GM19397 (cell line): Measurements from ENCODE around the gene BEGAIN.

Source experiments
- ATAC-seq: cut with Tn5 transposase; IDR thresholded peaks from one replicate; pipeline ENCODE4 v1.9.1; 2021; ENCODE audit warnings: mild to moderate bottlenecking, moderate library complexity; ENCODE audit not compliant: unreplicated experiment

Gene BEGAIN

DNA sequence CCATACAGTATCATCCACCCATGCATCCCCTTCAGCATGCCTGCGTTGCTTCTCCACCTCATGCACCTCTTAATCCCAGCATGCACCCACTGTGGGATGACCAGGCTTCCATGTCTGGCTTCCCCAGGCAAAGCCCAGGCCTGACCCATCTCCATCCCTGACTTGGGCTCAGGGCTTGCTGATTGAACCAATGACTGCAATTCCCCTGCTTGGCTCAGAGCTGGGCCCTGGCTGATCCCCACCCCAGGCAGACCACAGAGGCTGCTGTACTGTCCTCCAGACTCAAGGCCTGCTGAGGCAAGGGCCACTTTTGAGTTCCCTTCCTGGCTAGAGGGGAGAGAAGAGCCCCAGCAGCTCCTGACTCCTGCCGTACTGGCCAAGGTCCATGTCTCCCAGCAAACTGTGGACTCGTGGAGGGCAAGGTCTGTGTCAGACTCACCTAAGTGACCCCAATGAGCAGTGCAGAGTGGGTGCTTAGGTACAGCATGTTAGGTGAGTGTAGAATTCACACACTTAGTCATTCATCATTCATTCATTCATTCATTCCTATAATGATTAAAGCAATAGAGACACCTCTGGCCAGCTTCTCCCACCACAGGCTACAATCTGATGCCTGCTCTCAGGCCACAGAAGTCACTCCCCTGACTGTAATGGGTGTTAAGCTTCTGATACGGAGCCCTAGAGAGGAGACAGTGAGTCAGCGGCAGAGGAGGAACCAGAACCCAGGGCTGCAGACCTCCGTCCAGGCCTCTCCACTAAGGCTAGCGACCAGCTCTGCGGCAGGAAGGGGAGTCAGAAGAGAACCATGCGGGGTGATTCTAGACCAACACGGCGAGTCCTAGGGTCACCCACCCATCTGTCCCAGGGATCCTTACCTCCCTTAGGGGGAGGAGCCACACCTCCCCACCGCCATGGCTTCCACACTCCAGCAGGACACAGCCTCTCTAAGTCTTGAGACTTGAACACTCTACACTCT lies 2.9 kb downstream of the BEGAIN start:
- ATAC-seq: no peak

DNA sequence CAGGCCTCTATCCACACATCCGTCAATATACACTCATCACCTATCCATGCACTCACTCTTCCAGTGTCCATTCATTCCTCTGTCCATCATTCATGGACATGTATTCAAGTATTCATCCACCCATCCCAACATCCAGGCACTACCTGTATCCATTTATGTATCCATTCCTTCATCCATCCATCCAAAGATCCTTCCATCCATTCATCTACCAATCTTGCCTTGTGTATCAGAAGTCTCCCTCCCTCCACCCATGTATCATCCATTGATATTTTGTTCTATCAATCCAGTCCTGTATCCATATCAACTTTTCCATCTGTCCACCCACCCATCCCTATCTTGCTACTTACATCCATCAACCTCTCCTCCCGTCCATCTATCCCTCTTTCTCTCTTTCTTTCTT lies 4.0 kb downstream of the BEGAIN start:
- ATAC-seq: no peak

DNA sequence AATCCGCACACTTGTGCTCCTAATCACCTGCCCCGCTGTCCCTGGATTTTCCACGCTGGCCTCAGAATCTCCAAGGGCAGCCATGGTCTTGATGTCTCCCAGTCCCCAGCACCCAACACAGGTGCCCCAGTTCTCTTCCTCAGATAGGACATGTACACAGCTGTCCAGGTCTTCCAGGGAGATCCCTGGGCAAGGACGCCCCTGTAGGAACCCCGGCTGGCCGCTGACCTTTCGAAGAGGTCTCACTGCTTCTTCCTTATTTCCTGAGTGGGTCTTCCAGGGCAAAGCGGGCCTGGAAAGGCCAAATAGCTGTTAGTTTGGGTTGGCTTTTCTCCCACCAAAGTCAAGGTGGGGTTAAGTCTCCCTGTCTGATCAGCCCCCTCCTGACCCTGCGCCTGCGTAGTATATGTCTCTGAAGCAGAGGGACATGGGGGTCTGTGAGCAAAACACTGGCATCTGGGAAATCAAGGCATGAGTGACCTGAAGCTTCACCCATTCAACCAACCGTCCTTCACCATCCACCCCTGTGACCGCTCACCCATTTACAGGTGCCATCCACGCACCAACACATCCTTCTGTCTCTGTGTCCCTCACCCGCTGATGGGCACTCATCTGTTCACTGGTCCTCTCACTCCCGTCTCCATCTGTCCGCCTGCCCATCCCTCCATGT lies 4.6 kb downstream of the BEGAIN start:
- no peak for ATAC-seq

DNA sequence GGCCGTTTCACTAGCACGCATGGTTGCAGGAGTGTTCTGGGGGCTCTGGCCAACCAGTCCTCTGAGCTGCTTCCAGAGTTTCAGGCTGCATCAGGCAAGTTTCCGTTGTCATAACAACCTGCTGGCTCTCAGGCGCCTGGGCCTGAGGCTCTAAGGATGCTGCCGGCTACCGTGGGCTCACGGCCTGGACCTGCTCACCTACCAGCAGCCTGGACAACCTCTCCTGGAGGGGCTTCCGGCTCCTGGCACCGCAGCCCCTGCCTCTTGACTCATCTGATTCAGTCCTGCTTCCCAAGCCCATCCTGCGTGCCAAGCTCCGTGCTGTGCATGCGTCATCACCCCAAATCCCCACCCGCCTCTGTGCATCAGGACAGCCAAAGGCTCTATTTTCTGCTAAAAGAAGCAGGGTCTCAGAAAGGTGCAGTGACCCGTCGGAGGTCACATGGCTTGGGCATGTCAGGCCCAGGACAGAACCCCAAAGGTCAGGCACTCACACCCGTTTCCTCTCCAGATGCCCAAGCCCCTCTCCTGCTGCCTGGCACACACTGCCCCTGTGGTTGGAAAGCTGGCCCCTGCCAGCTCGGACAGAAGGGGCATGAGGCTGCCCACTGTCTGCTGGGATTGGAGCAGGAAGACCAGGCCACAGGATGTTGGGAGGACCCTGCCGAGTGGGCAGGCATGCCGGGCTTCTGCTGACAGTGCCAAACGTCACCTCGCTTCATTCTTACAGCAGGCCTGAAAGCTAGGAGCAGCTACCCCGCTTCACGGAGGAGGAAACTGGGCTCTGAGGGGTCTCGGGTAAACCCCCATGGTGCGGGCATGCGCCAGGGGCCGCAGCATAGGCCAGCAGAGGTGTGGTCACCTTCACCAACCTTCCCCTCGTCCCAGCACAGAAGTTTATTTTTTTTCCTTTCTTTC lies 5.7 kb downstream of the BEGAIN start:
- no peak for ATAC-seq

DNA sequence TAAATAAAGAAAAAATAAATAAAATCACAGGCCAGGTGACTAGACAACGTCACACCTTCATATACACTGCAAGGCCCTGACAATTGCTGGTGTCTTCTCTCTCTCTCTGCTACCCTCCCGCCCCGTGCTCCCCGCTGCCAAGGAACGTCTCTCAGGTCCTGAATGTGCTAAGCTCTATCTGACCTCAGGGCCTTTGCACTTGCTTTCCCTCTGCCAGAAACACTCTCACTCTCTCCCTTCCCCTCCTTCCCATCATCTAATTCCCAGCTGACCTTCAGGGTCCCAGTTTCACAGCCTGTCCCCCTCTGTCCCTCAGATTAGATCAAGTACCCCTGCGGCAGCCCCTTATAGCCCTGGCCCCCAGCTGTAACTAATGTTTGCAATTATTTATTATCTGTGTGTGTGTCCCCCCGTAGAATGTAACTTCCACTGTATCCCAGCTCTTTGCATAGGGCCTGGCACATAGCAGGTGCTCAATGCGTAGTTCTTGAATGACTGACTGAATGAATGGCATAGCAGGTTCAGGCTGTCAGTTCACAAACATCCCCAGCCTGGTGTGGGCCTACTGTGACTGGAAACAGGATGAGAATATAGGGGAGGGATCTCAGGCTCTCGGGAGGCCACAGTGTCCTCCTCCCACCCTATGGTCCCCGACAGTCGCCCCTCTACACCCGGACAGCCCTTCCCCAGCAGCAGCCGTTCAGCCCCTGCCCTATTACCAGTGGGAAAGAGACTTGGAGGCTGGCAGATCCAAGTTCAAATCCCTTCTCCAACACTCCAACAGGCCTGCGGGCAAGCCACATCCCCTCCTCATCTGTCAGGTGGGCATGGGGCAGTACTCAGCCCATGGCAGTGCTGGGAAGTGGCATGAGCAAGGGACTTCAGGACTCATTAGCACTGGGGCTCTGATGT lies 6.6 kb downstream of the BEGAIN start:
- ATAC-seq: no peak

DNA sequence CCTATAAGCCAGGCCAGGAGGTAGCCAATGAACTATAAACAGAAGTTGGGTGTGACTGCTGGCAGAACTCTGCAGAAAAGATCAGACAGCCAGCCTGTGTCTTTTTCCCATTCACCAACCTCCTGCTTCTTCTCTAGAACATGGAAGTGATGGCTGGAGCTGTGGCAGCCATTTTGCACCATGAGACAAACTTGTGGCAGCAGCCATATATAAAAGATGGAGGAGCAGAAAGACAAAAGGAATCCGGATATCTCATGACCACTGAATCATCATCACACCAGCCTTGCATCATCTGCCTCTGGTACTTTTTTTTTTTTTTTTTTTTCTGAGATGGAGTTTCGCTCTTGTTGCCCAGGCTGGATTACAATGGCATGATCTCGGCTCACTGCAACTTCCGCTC lies 8.7 kb downstream of the BEGAIN start:
- no peak for ATAC-seq

DNA sequence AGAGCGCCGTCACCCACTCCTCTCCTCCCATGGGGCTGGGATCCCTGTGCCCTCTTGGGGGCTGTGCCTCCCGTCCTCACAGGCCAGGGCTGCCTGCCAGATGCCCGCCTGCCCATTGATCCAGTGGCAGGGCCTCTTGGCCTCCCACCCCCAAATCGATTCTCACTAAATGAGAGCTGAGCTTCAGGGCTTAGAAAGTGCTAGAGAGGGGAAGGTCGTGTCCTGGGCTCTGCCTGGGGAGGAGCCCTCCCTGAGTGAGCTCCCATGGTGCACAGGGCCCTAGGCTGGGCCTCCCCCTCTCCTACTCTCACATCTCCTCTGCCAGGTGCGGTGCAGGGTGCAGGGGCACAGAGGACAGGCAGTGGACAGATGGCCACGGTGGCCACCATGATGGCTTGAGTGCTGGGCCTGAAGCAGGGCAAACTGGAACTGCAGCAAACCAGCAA lies 9.2 kb downstream of the BEGAIN start:
- no peak for ATAC-seq

DNA sequence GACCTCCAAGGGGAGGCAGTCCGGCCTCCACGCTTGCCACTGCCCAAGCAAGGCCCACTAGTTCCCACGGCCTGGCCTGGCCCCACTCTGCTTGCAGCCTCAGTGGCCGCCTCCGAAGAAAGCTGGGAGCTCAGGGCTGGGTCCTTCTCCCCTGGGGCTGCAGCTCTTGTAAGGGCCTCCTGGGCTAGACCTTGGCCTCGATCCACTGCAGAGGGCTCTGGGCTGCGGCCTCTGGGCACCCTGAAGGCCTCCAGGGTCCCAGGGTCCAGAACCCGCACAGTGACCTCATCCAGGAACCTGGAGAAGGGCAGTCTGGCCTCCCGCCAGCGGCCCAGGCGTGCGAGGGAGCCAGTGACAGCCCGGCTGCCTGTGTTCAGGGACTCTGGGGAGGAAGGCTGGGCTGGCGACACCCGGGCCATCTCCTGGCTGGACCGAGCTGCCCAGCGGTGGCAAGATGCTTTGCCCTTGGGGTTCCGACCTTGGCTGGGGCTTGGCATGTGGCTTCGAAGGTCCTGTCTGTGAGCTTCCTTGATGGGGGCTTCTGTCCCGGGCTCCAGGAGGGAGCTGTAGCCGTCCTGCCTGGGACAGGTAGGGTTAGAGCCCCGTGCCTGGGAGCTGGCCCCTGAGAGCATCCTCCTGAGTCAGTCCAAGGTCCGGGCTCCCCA lies 9.8 kb downstream of the BEGAIN start:
- ATAC-seq: no peak

DNA sequence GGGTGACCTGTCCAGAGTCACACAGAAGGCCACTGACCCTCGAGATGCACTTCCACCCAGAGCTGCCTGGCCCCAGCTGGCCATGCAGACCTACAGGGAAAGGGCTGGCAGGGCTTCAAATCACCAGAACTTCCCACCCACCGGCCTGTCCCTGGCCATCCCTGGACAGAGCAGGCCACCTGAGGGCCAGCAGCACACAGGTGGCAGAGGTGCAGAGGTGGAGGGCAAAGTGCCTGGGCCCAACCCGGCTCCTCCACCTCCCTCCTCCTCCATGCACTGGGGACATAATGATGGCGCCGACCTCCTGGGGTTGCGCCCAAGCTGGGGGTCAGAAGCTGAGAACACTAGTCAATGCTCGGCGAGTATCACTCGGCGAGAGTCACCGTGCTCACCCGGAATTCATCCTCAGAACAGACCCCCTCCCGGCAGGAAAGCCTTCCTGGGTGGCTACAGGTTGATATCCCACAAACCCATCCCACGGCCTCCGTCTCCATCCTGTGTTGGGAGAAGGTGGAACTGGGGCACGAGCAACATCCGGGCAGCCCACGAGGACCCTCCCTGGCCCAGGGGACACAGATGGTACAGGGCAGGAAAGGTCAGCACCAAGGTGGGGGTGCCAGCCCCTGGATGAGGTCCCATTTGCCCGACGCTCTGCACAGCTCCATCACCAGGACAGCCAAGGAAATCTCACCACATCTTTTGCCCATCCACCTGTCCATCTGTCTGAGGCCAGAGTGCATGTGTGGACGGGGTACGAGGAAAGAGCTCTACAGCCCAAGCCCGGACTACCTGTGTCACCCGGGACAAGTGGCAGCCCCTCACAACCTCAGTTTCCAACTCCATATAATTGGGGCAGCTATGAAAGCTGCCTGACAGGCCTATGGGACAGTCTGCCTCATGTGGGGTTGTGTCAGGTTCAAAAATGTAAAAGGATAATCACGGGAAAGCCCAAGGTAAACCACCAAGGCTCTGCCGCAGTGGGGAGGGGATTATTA lies 10.8 kb downstream of the BEGAIN start:
- ATAC-seq: no peak

DNA sequence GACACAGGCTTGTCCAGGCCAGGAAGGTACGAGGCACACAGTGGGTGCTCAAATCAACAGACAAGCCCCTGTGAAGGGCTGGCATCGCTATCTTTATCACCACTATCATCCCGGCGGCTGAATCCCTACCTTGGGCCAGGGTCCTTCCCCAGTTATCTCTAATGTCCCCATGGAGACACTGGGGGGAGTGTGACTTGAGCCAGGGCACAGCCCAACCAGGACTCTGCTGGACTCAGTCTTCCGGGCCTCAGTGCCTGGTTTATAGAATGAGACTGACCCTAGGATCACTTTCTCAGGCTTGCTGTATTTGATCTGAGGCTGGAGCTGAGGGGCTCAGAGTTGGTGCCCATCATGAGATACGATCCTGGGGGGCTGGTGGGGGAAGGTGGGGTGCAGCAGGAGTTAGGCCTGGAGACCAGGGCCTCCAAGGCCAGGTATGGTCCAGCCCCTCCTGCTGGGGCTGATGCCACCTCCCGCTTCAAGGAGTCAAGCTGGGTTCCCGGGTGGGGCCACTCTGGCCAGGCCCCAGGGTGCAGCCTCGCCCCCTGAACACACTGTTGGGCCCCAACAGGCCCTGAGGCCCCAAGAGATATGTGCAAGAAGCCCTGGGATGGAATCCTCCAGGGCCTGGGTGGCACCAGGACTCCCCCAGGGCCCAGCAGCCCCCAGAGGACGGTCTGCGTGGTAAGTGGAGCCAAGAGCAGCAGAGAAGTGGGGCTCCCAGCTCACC lies 11.8 kb downstream of the BEGAIN start:
- ATAC-seq: no peak

DNA sequence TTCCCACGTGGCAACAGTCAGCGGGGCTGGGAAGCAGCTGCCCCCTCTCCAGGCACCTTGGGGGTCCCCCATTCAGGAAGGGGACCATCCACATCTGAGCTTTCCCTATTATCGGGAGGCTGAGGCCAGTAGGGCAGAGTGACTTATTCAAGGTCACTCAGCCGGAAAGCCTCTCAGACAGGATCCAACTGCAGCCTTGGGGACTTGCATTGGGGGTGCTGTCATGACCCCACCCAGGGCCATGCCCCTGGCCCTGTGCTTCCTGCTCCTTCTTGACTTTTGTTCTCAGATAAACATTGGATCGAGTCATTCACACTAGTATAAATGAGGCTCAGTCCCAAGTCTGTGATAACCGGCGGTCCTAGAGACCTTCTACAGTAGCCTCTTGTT lies 12.6 kb downstream of the BEGAIN start:
- no peak for ATAC-seq

DNA sequence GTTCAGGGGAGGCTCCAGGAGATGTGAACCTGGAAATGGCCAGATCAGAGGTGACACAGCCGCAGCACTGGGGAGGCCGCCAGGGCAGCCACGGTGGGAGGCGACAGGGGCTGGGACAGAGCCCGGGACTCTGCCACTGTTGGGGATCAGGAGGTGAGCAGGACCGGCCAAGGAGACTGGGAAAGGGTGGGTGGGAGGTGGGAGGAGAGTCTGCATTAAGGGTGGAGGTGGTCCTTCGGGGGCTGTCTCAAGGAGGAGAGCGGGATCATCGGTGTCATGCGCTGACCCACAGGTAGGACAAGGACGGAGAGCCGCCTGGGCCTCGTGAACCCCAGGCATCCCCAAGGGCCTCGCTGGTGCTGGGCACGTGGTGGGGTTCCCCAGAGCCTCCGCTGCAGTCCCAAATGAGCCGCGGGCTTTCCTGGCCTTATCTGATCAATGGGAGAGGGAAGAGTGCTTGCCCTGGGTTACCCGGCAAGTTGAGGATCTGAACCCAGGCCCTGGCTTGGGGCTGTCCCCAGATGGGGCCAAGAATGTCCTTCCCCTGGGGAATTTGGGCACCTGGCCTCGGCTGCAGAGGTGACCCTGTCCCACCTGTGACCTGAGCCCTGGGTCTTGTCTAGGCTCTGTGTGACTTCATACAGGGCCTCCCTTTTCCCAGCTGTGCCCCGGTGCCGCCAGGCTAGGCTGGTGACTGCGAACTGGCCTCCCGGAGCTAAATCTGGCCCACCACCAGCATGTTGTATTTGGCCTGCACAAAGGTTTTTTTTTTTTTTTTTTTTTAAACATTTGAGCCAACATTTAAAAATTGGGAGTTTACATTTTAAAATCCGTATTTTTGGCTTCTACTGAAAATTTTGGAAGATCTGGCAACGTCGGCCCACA lies 13.2 kb downstream of the BEGAIN start:
- no peak for ATAC-seq

DNA sequence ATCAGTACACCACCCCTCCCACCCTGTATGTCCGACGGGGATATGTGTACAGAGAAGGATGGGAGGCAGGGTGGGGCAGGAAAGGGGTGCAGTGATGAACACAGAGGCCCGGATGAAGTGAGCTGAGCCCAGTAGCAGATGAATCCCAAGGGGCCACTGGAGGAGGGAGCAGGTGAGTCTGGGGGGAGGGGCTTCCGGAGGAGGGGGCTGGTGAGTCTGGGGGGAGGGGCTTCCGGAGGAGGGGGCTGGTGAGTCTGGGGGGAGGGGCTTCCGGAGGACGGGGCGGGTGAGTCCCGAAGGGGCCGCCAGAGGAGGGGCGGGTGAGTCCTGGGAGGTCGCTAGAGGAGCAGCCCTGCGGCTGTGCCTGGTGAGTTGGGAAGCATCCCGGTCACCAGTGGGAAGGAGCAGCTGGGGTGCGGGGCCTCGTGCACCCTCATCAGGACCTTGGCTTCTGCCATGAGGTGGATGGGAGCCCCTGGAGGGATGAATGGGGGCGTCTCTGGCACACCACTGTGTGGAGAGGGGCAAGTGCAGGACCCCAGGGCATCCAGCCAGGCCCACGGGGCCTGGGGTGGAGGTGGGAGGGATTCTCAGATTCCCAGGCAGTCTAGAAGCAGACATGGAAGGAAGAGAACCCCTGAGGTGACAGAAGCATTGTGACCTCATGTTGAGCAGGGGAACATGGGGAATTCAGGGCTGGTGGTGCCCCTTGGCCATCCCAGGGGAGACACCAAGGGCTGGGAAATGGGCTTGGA lies 14.0 kb downstream of the BEGAIN start:
- ATAC-seq: no peak

DNA sequence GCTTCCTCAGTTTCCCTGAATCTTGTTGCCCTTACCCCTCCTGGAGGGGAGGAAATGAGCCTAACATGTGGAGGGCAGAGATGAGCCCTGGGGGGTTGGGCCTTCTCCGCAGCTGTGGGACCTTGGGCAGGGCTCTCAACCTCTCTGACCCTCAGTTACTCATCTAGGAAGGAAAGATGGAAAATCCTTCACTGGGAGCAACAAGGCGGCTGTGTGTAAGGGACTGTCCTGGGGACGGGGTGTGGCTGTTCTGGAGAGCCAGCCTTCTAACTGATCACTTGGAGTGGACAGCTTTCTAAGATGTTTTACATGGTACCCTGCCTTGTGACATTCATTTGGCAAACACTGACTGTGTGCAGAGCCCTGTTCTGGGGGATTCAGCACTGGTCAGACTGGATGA lies 14.7 kb downstream of the BEGAIN start:
- no peak for ATAC-seq

DNA sequence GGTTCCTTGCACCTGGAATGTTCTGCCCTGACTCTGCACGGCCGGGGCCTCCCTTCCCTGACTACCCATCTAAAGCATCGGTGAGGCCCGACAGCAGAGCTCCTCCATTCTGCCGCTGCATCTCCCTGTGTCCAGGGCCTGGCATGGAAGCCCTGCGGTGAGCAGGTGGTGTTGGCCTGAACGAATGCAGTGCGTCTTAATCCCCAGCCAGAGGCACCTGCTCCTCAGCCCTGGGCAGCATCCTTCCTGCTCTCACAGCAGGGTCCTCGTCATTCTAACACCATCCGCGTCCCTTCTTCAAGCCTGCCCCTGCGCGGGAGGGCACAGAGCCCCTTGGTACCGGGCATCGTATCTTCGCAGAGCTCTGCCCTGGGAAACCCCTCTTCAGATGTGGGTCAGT lies 15.4 kb downstream of the BEGAIN start:
- ATAC-seq: no peak
